HCT116 (cell line): Measurements from ENCODE around the gene EGFL8. TPM values are rescaled to one million over a fixed set of nuclear protein-coding genes. Genes with fewer than 3 reads are reported as not detected.

Experiments used
- ATAC-seq: fragments of 200-7000 bp; cut with Tn5 transposase; 2 replicates; pipeline ENCODE4 v1.9.1; 2020; ENCODE audit warnings: mild to moderate bottlenecking, moderate library complexity
- BruUV-seq: library from RNA; stranded (reverse); fragments of 400-500 nt; replicated peaks from 2 replicates; lab custom pipeline; 2021; lab: Mats Ljungman, UMichigan
- CTCF ChIA-PET: fragments of 300-600 bp; sonication (Branson Sonifier 250); formaldehyde crosslinking; loops from one replicate; lab custom pipeline; 2021; ENCODE audit warnings: antibody characterized with exemption; lab: Charles Lee
- POLR2A ChIA-PET: fragments of 300-600, 350-600 bp; sonication (Branson Sonifier 250); formaldehyde crosslinking; loops from one replicate; lab custom pipeline; 2021; ENCODE audit warnings: antibody characterized with exemption; lab: Charles Lee
- RAD21 ChIA-PET, 2 experiments: fragments of 300-600 bp; sonication (Branson Sonifier 250); formaldehyde crosslinking; loops; one replicate each; lab custom pipeline; 2023; ENCODE audit warnings: low total read pairs in 2 of 2; ENCODE audit not compliant: uncharacterized antibody in 2 of 2, unreplicated experiment in 2 of 2, low non-redundant PET in 1 of 2; lab: Charles Lee
- DNase-seq: peaks from one replicate; pipeline ENCODE4 v3.0.0-alpha.2; 2010; ENCODE audit warnings: low read depth, low spot score
- H2AFZ ChIP-seq: fragments of 200-600 bp; shearing (Covaris generic), sonication (generic); 2 replicates; pipeline ENCODE4 v1.6.1; 2017; ENCODE audit warnings: low read depth, mixed run types, mixed read lengths, antibody characterized with exemption, low read length; ENCODE audit not compliant: poor library complexity, severe bottlenecking
- H3K27ac ChIP-seq: 2 replicates; pipeline ENCODE4 v1.5.1; 2012; ENCODE audit warnings: low read depth, low read length
- H3K27me3 ChIP-seq: fragments of 200-600 bp; sonication (generic); 2 replicates; pipeline ENCODE4 v1.6.1; 2016; ENCODE audit warnings: mixed run types, low read length, mixed read lengths; ENCODE audit not compliant: insufficient read depth
- H3K36me3 ChIP-seq, 2 experiments: fragments of 200-500 bp in 1 of 2; fragments of 200-600 bp in 1 of 2; sonication (Bioruptor generic) in 1 of 2; sonication (generic) in 1 of 2; 2 replicates each; pipeline versions ENCODE4 v1.5.1 to v1.6.1; 2014 to 2016; ENCODE audit warnings: low read length in 2 of 2, inconsistent platforms in 1 of 2, mixed read lengths in 1 of 2, mixed run types in 1 of 2; ENCODE audit not compliant: insufficient read depth in 2 of 2, control insufficient read depth in 1 of 2
- H3K4me1 ChIP-seq, 2 experiments: fragments of 200-600 bp in 1 of 2; sonication (generic) in 1 of 2; 2 replicates each; pipeline versions ENCODE4 v1.5.1 to v1.6.1; 2012 to 2017; ENCODE audit warnings: low read length in 2 of 2, inconsistent platforms in 1 of 2, mild to moderate bottlenecking in 1 of 2, mixed read lengths in 1 of 2, mixed run types in 1 of 2, moderate library complexity in 1 of 2; ENCODE audit not compliant: insufficient read depth in 2 of 2, control insufficient read depth in 1 of 2
- H3K4me2 ChIP-seq: fragments of 200-600 bp; sonication (generic); 2 replicates; pipeline ENCODE4 v1.6.1; 2017; ENCODE audit warnings: mixed run types, low read length, mixed read lengths
- H3K4me3 ChIP-seq, 2 experiments: fragments of 200-600 bp in 1 of 2; sonication (generic) in 1 of 2; replicated peaks in 1 of 2; 2 replicates each; pipeline ENCODE4 v1.5.1; 2011 to 2016; ENCODE audit warnings: low read length in 2 of 2, control low read depth in 1 of 2, low read depth in 1 of 2, mild to moderate bottlenecking in 1 of 2, mixed read lengths in 1 of 2, mixed run types in 1 of 2
- H3K79me2 ChIP-seq: fragments of 200-600 bp; sonication (generic); 2 replicates; pipeline ENCODE4 v1.6.1; 2017; ENCODE audit warnings: mild to moderate bottlenecking, mixed run types, low read length, moderate library complexity, mixed read lengths; ENCODE audit not compliant: insufficient read depth
- H3K9ac ChIP-seq: fragments of 200-600 bp; sonication (generic); 2 replicates; pipeline ENCODE4 v1.6.1; 2016; ENCODE audit warnings: low read length, mixed read lengths
- H3K9me2 ChIP-seq: fragments of 200-600 bp; sonication (generic), shearing (Covaris generic); 2 replicates; pipeline ENCODE4 v1.6.1; 2017; ENCODE audit warnings: mixed run types, mild to moderate bottlenecking, moderate library complexity; ENCODE audit not compliant: insufficient read depth
- H3K9me3 ChIP-seq, 2 experiments: fragments of 200-500 bp in 1 of 2; fragments of 200-600 bp in 1 of 2; sonication (Bioruptor generic) in 1 of 2; sonication (generic) in 1 of 2; 2 replicates each; pipeline ENCODE4 v1.6.1; 2014 to 2017; ENCODE audit warnings: low read length in 2 of 2, mixed read lengths in 2 of 2, inconsistent platforms in 1 of 2, low read depth in 1 of 2, mild to moderate bottlenecking in 1 of 2, mixed run types in 1 of 2, moderate library complexity in 1 of 2; ENCODE audit not compliant: control insufficient read depth in 1 of 2, insufficient read depth in 1 of 2
- H4K20me1 ChIP-seq: fragments of 200-600 bp; sonication (generic), shearing (Covaris generic); 2 replicates; pipeline ENCODE4 v1.6.1; 2017; ENCODE audit warnings: mixed run types, mild to moderate bottlenecking, moderate library complexity; ENCODE audit not compliant: insufficient read depth
- CEBPB ChIP-seq: IDR thresholded peaks from 2 replicates; pipeline ENCODE4 v1.6.1; 2012; ENCODE audit warnings: low read depth
- ELF1 ChIP-seq: IDR thresholded peaks from 2 replicates; pipeline ENCODE4 v1.6.1; 2012; ENCODE audit warnings: low read depth, borderline replicate concordance
- EZH2 ChIP-seq: fragments of 200-600 bp; sonication (generic); IDR thresholded peaks from 2 replicates; pipeline ENCODE4 v1.6.1; 2017; ENCODE audit warnings: antibody characterized with exemption, mixed run types
- FOSL1 ChIP-seq: IDR thresholded peaks from 2 replicates; pipeline ENCODE4 v1.6.1; 2012; ENCODE audit warnings: low read depth
- POLR2A ChIP-seq: IDR thresholded peaks from 2 replicates; pipeline ENCODE4 v1.7.0; 2011; ENCODE audit warnings: borderline replicate concordance; ENCODE audit not compliant: insufficient read depth, insufficient read length; ENCODE audit errors: extremely low read depth
- POLR2AphosphoS5 ChIP-seq: IDR thresholded peaks from 2 replicates; pipeline ENCODE4 v1.6.1; 2011; ENCODE audit warnings: mild to moderate bottlenecking, low read depth, low read length, moderate library complexity
- RAD21 ChIP-seq: IDR thresholded peaks from 2 replicates; pipeline ENCODE4 v1.6.1; 2012; ENCODE audit warnings: low read depth, mild to moderate bottlenecking
- SP1 ChIP-seq: IDR thresholded peaks from 2 replicates; pipeline ENCODE4 v1.6.1; 2012; ENCODE audit warnings: low read depth
- SRF ChIP-seq: IDR thresholded peaks from 2 replicates; pipeline ENCODE4 v1.6.1; 2012; ENCODE audit warnings: low read depth
- ZFX ChIP-seq: fragments of 450-650 bp; IDR thresholded peaks from 2 replicates; pipeline ENCODE4 v1.6.1; 2017
- ZNF274 ChIP-seq: fragments of 200-500 bp; sonication (Bioruptor generic); IDR thresholded peaks from 2 replicates; pipeline ENCODE4 v1.6.1; 2014; ENCODE audit warnings: mild to moderate bottlenecking, low read depth, low read length, inconsistent platforms
- intact Hi-C: fragments of 100-400 bp; cut with micrococcal nuclease; formaldehyde crosslinking; loops from 2 replicates; pipeline ENCODE4 v1.10.0; 2022
- total RNA-seq: library from RNA; stranded (reverse); gene quantifications from one replicate; pipeline ENCODE4 v1.2.1, GENCODE V29; 2021; ENCODE audit not compliant: unreplicated experiment
- TF ChIP-seq, protein P1 (sequence below), 3 experiments: fragments of 200-600 bp in 1 of 3; sonication (generic) in 1 of 3; IDR thresholded peaks in 2 of 3; conservative IDR thresholded peaks in 1 of 3; 2 replicates each; pipeline ENCODE4 v1.5.1; 2012 to 2017; ENCODE audit warnings: low read depth in 2 of 3, low read length in 2 of 3, antibody characterized with exemption in 1 of 3, borderline replicate concordance in 1 of 3, control low read depth in 1 of 3, mild to moderate bottlenecking in 1 of 3, mixed read lengths in 1 of 3, mixed run types in 1 of 3, moderate library complexity in 1 of 3; ENCODE audit not compliant: insufficient read depth in 1 of 3
- TF ChIP-seq, protein P2 (sequence below): IDR thresholded peaks from 2 replicates; pipeline ENCODE4 v1.6.1; 2011; ENCODE audit warnings: mild to moderate bottlenecking, low read length, moderate library complexity; ENCODE audit not compliant: insufficient replicate concordance; ENCODE audit errors: extremely low read depth
- TF ChIP-seq, protein P3 (sequence below): IDR thresholded peaks from 2 replicates; pipeline ENCODE4 v1.6.1; 2012

Gene EGFL8
- total RNA-seq, 1 experiment from 2014 or later, result 29.0 TPM

DNA sequence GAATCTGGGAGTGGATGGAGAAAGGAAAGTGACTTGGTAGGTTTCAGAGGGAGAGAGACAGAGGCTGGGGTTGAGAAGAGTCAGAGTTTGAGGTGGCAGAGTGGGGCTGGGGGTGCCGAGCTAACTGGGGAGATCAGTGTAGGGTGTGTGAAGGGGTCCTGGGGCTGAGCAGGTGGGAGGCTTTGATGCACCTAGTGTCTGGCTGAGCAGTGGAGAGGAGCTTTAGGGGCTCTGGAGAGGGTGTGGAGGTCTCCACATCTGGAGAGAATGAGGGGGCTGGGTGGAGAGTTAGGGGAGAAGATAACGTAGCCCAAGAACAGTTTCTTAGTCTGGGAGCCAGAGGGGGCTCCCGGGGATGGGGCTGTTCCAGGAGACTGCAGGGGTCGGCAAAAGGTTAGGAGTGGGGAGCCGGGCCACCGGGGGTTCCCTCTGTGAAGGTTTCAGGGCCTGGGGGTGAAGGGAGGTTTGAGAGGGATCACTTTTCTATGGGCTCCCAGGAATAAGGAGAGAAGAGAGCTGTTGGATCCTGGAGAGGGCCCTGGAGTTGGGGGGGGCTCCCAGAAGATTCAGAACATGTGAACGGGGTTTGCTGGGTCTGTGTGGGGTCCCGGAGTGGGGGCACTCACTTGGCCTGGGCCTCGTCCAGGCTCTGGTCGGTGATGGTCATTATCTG lies 24.8 kb downstream of the EGFL8 start:
- intact Hi-C loops, result no loop called here
- H3K9me2 ChIP-seq, result no peaks in the 10 kb centered on the region
- peak overlapping the region; percentile 80 to 84 for H3K4me3 ChIP-seq
- no TSS peak for BruUV-seq
- H3K27ac ChIP-seq, result peak overlapping the region; percentile 81
- ChIA-PET RAD21 (no interaction called here), CTCF (no interaction called here), POLR2A (interaction anchor here (0.6 to 1.0 kb wide), 2 partner anchors 10 to 59 kb away, joined by 3 read pairs; partner anchors contain the start of gene FKBPL)
- peak overlapping the region; percentile 87 for H3K9ac ChIP-seq
- peak overlapping the region; percentile 81 for H3K4me2 ChIP-seq
- DNase-seq (no peak), ATAC-seq (no peak)
- H3K9me3 ChIP-seq, result no peaks in the 10 kb centered on the region
- no peak overlapping the region for H2AFZ ChIP-seq
- H3K27me3 ChIP-seq, result no peaks in the 10 kb centered on the region
- H3K36me3 ChIP-seq, result peaks cover 0 to 3% of the 10 kb centered on the region in 2 experiments; a peak in 2 of 4 replicates
- peaks cover 13% of the 10 kb centered on the region for H3K79me2 ChIP-seq
- TF ChIP-seq ELF1, result no peak
- no peak for TF ChIP-seq SP1
- no peak for TF ChIP-seq EZH2
- TF ChIP-seq SRF, result no peak
- TF ChIP-seq ZFX, result no peak
- TF ChIP-seq FOSL1, result no peak
- TF ChIP-seq, protein P1, sequence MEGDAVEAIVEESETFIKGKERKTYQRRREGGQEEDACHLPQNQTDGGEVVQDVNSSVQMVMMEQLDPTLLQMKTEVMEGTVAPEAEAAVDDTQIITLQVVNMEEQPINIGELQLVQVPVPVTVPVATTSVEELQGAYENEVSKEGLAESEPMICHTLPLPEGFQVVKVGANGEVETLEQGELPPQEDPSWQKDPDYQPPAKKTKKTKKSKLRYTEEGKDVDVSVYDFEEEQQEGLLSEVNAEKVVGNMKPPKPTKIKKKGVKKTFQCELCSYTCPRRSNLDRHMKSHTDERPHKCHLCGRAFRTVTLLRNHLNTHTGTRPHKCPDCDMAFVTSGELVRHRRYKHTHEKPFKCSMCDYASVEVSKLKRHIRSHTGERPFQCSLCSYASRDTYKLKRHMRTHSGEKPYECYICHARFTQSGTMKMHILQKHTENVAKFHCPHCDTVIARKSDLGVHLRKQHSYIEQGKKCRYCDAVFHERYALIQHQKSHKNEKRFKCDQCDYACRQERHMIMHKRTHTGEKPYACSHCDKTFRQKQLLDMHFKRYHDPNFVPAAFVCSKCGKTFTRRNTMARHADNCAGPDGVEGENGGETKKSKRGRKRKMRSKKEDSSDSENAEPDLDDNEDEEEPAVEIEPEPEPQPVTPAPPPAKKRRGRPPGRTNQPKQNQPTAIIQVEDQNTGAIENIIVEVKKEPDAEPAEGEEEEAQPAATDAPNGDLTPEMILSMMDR (IDR thresholded peaks at IDR 0.05 in 2 of 3, conservative IDR thresholded peaks at IDR 0.05 in 1 of 3; ENCODE audit: borderline replicate concordance in 1 of 3, insufficient read depth in 1 of 3, low read depth in 2 of 3, low read length in 2 of 3), result no peak
- TF ChIP-seq POLR2AphosphoS5, result peak; percentile 37
- TF ChIP-seq, protein P2, sequence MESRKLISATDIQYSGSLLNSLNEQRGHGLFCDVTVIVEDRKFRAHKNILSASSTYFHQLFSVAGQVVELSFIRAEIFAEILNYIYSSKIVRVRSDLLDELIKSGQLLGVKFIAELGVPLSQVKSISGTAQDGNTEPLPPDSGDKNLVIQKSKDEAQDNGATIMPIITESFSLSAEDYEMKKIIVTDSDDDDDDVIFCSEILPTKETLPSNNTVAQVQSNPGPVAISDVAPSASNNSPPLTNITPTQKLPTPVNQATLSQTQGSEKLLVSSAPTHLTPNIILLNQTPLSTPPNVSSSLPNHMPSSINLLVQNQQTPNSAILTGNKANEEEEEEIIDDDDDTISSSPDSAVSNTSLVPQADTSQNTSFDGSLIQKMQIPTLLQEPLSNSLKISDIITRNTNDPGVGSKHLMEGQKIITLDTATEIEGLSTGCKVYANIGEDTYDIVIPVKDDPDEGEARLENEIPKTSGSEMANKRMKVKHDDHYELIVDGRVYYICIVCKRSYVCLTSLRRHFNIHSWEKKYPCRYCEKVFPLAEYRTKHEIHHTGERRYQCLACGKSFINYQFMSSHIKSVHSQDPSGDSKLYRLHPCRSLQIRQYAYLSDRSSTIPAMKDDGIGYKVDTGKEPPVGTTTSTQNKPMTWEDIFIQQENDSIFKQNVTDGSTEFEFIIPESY, result no peak
- no peak for TF ChIP-seq RAD21
- TF ChIP-seq, protein P3, sequence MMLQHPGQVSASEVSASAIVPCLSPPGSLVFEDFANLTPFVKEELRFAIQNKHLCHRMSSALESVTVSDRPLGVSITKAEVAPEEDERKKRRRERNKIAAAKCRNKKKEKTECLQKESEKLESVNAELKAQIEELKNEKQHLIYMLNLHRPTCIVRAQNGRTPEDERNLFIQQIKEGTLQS, result no peak
- TF ChIP-seq ZNF274, result no peak
- peak; percentile 19 for TF ChIP-seq POLR2A
- no peak for TF ChIP-seq CEBPB
- no peaks in the 10 kb centered on the region for H4K20me1 ChIP-seq
- peaks cover 16 to 59% of the 10 kb centered on the region in 2 experiments for H3K4me1 ChIP-seq
